ENCODE data around the gene RIC8A. TPM values are rescaled to one million over a fixed set of nuclear protein-coding genes. Genes with fewer than 3 reads are reported as not detected.
A peak's percentile ranks its signal among the peaks of the same experiment; 100 is the strongest.

RIC8A gene
- total and polyA plus RNA-seq, 9 of the 15 experiments (the other 6 are each of a cell fraction or from before 2014, with no cell fraction given) = 10.7 to 108 (median 72.1) TPM

DNA sequence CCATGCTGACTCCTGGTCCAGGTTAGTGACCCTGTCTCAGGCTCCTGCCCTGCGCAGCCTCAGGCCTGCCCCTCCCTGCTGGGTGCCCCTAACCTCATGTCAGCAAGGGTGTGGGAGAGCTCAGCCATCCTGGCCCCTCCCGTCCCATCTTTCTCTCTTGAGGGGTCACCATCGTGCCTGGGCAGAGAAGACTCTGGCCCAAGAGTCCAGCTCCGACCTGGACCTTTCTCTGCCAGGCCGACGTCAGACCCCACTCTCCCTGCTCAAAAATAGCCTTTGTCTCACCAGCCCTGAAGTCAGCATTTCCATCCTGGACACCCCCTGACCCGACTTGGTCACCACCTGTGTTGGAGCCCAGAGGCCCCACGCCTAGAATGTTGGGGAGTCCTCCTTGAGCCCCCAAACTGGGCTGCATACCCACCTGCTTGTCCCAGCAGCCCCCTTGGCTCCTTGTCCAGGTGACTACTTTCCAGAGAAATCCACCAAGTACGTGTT is 9.7 kb upstream of the RIC8A start (continued):
- TF ChIP-seq, protein P1, sequence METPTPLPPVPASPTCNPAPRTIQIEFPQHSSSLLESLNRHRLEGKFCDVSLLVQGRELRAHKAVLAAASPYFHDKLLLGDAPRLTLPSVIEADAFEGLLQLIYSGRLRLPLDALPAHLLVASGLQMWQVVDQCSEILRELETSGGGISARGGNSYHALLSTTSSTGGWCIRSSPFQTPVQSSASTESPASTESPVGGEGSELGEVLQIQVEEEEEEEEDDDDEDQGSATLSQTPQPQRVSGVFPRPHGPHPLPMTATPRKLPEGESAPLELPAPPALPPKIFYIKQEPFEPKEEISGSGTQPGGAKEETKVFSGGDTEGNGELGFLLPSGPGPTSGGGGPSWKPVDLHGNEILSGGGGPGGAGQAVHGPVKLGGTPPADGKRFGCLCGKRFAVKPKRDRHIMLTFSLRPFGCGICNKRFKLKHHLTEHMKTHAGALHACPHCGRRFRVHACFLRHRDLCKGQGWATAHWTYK (CRISPR knock-in tag; IDR thresholded peaks at IDR 0.05) = no peak
- TF ChIP-seq, protein P2, sequence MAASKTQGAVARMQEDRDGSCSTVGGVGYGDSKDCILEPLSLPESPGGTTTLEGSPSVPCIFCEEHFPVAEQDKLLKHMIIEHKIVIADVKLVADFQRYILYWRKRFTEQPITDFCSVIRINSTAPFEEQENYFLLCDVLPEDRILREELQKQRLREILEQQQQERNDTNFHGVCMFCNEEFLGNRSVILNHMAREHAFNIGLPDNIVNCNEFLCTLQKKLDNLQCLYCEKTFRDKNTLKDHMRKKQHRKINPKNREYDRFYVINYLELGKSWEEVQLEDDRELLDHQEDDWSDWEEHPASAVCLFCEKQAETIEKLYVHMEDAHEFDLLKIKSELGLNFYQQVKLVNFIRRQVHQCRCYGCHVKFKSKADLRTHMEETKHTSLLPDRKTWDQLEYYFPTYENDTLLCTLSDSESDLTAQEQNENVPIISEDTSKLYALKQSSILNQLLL (CRISPR knock-in tag; IDR thresholded peaks at IDR 0.05; ENCODE audit: borderline replicate concordance) = no peak
- TF ChIP-seq PHB (CRISPR knock-in tag; IDR thresholded peaks at IDR 0.05) = no peak

DNA sequence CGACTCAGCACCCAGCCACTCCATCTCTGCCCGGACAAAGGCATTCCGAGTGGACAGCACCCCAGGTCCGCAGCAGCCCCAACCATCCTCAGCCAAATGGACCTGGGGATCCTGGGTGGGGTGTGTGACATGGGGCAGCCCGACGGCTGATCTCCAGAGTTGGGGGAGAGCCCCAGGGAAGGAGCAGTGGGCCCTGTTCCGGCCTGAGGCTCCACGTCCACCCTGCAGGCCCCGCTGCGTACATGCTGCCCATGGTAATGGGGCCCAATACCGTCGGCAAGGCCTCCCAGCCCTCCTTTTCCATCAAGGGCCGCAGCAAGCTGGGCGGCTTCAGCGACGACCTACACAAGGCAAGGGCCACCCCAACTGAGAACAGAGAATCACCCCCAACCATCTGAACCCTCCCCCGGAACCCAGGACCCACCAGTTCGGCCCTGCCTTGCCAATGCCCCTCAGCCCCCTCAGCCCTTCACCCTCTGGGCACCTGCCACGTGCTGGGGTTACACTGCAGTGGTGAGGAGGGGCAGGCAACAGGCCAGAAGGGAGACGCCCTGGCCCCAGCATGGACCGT is 9.2 kb upstream of the RIC8A start:
- Histone ChIP-seq H3K27ac (ENCODE audit: extremely low read depth, low read depth, low read length) (no peak overlapping the region), H4K20me1 (replicated peaks; ENCODE audit: control insufficient read depth, insufficient read depth, low read length) (peaks cover 5% of the 10 kb centered on the region), H3K79me2 (ENCODE audit: control insufficient read depth, insufficient read depth, low read length) (no peaks in the 10 kb centered on the region), H3K9me3 (replicated peaks; ENCODE audit: control insufficient read depth, insufficient read depth, low read depth, low read length) (no peaks in the 10 kb centered on the region), H3K4me2 (ENCODE audit: insufficient read depth, low read length) (no peak overlapping the region), H3K4me1 (replicated peaks in 1 of 2; ENCODE audit: control insufficient read depth in 2 of 2, insufficient read depth in 2 of 2, low read length in 2 of 2) (peaks cover 11 to 30% of the 10 kb centered on the region in 2 experiments; a peak in 4 of 5 replicates), H3K9ac (ENCODE audit: insufficient read depth in 1 of 2, low read depth in 2 of 2, low read length in 2 of 2) (peak overlapping the region in 1 of 2 experiments; percentile 64; a peak in 2 of 4 replicates), H3K4me3 (no peak overlapping the region), H2AFZ (ENCODE audit: low read depth, low read length) (no peak overlapping the region), H3K27me3 (ENCODE audit: control insufficient read depth in 2 of 2, insufficient read depth in 2 of 2, low read length in 2 of 2) (no peaks in the 10 kb centered on the region), H3K9me1 (ENCODE audit: control insufficient read depth, insufficient read depth, low read length) (no peaks in the 10 kb centered on the region), H3K36me3 (ENCODE audit: control insufficient read depth, insufficient read depth, low read length) (peaks cover 17% of the 10 kb centered on the region; the same call in 2 of the 3 replicates)
- DNase-seq (ENCODE audit: extremely low read depth in 1 of 4, low spot score in 3 of 4) (no peak), ATAC-seq (no peak), FAIRE-seq (no peak)
- intact Hi-C loops (cut with micrococcal nuclease) (no loop called here), in situ Hi-C loops (cut with MboI) (loop anchor here (5.0 kb wide), 1 partner anchor 319 kb away; no protein-coding TSS in a partner anchor)
- 73% methylated on average over 16 of the region's 21 CpGs for WGBS (ENCODE audit: insufficient coverage, low coverage, missing lambda C conversion rate)
- no TSS peak for BruUV-seq (replicated peaks)
- TF ChIP-seq RBFOX2 (IDR thresholded peaks at IDR 0.05; ENCODE audit: low read depth, low read length) (0 out of 2 replicates have a peak, but pooled peaks have one; percentile 4), POLR2G (IDR thresholded peaks at IDR 0.05; ENCODE audit: low read depth, low read length) (peak; percentile 56; the same call in 1 of the 2 replicates)
- TF ChIP-seq, protein P3, sequence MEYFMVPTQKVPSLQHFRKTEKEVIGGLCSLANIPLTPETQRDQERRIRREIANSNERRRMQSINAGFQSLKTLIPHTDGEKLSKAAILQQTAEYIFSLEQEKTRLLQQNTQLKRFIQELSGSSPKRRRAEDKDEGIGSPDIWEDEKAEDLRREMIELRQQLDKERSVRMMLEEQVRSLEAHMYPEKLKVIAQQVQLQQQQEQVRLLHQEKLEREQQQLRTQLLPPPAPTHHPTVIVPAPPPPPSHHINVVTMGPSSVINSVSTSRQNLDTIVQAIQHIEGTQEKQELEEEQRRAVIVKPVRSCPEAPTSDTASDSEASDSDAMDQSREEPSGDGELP (CRISPR knock-in tag; IDR thresholded peaks at IDR 0.05; ENCODE audit: borderline replicate concordance) = no peak
- ChIA-PET CTCF (ENCODE audit: low intra/inter-chr PET ratio) (no interaction called here), POLR2A (interaction anchor here (0.6 to 2.4 kb wide), 4 partner anchors 9 to 234 kb away, joined by 3 to 23 read pairs (median 3); partner anchors contain the start of genes BET1L and RIC8A)
